Measurements from ENCODE around the gene FAM135A.

DNA sequence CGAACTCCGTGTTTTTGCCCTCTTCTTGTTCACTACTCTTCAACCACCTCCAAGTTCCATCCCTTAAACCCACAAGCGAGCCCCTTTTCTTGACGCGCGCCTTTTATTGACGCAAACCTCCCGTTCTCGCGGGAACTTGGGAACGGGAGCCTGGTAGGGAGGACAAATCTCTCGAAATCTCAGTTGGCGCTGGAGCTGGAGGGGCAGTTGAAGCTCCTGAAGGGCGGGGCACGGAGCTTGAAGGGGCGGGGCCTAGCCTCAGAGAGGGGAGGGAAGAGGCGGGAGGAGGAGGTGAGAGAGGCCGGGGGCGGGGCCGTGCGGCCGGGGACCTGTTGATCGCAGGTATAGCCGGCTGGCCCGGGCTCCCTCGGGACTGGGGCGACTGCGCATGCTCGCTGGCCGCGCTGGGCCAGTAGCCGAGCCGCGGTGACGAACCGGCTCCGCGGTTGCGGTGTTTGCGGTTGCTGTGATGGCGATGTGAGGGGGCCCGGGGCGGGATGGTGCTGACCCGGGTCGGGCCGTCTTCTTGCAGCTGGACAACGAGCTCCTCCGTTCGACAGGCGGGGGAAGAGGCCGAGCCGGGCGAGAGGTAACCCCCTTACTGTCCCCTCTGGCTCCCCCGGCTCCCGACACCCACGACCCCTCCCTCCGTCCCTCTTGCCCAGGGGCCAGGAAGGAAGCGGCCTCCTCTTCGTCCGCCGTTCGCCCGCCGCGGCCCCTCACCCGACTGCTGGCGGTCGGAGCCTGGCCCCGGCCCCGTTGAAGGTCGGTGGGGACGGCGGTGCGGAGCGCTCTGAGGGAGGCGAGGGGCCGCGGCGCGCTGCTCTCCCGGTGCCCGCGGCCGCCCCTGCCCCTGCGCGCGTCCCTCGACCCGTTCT, at the start of gene FAM135A:
- no peak for TF ChIP-seq NONO (IDR thresholded peaks at IDR 0.05)
- peak; percentile 47 for TF ChIP-seq NONO (CRISPR knock-in tag; conservative IDR thresholded peaks at IDR 0.05)
- no peak for TF ChIP-seq CBX2 (IDR thresholded peaks at IDR 0.05; ENCODE audit: low read depth, low read length)
- TF ChIP-seq CBX2 (CRISPR knock-in tag; IDR thresholded peaks at IDR 0.05; ENCODE audit: low read depth) = no peak
- peak; percentile 54 for TF ChIP-seq CBX1 (IDR thresholded peaks at IDR 0.05; ENCODE audit: low read depth)
- no peak for TF ChIP-seq ZBTB20 (CRISPR knock-in tag; IDR thresholded peaks at IDR 0.05; ENCODE audit: borderline replicate concordance, low read depth)
- no peak for TF ChIP-seq ZNF121 (CRISPR knock-in tag; IDR thresholded peaks at IDR 0.05)
- 0 out of 2 replicates have a peak, but pooled peaks have one; percentile 23 for TF ChIP-seq ZNF652 (CRISPR knock-in tag; IDR thresholded peaks at IDR 0.05; ENCODE audit: borderline replicate concordance, low read depth)
- TF ChIP-seq ZNF768 (CRISPR knock-in tag; IDR thresholded peaks at IDR 0.05) = peak; percentile 22; the same call in 1 of the 2 replicates
- TF ChIP-seq CEBPB (IDR thresholded peaks at IDR 0.05; ENCODE audit: borderline replicate concordance, low read depth, low read length) = no peak
- TF ChIP-seq MAFF (IDR thresholded peaks at IDR 0.05; ENCODE audit: low read depth, low read length) = no peak
